HepG2 (cell line): ENCODE data around the gene DNAJC7. TPM values are rescaled to one million over a fixed set of nuclear protein-coding genes. Genes with fewer than 3 reads are reported as not detected.

Source experiments
- AKNA ChIP-seq: sonication (generic); formaldehyde crosslinking; IDR thresholded peaks from 2 replicates; pipeline ENCODE4 v1.4.0; 2020; ENCODE audit warnings: missing genetic modification reagents, borderline replicate concordance
- ATF6 ChIP-seq: sonication (generic); formaldehyde crosslinking; conservative IDR thresholded peaks from 2 replicates; pipeline ENCODE4 v1.4.0; 2020; ENCODE audit warnings: missing genetic modification reagents
- FOXK2 ChIP-seq: fragments of 450-650 bp; IDR thresholded peaks from 2 replicates; pipeline ENCODE4 v1.6.1; 2016
- KDM3A ChIP-seq: IDR thresholded peaks from 2 replicates; pipeline ENCODE4 v1.6.1; 2018; ENCODE audit warnings: low read depth, missing compliant biosample characterization
- KMT2A ChIP-seq: sonication (generic); formaldehyde crosslinking; IDR thresholded peaks from 2 replicates; pipeline ENCODE4 v1.4.0; 2020; ENCODE audit warnings: missing genetic modification reagents
- TMF1 ChIP-seq: sonication (generic); formaldehyde crosslinking; IDR thresholded peaks from 2 replicates; pipeline ENCODE4 v1.8.1; 2022; ENCODE audit warnings: low read depth, missing genetic modification reagents
- TP53 ChIP-seq: sonication (generic); formaldehyde crosslinking; conservative IDR thresholded peaks from 2 replicates; pipeline ENCODE4 v1.4.0; 2020; ENCODE audit warnings: missing genetic modification reagents
- ZBTB3 ChIP-seq: sonication (generic); formaldehyde crosslinking; IDR thresholded peaks from 2 replicates; pipeline ENCODE4 v1.4.0; 2020; ENCODE audit warnings: low read depth, mild to moderate bottlenecking, moderate library complexity, missing genetic modification reagents, borderline replicate concordance
- ZHX1 ChIP-seq: sonication (generic); formaldehyde crosslinking; IDR thresholded peaks from 2 replicates; pipeline ENCODE4 v1.8.1; 2022; ENCODE audit warnings: low read depth, mild to moderate bottlenecking, missing genetic modification reagents
- polyA plus RNA-seq, 8 experiments: library from polyadenylated mRNA; depleted of rRNA in 3 of 8; stranded (reverse) in 7 of 8; unstranded in 1 of 8; fragments of >200 nt; fragmentation: Illumina TruSeq in 4 of 8; extraction: Trizol in 4 of 8; gene quantifications; 2 replicates each; pipeline versions ENCODE4 v1.2.1 to v1.2.3, GENCODE V29; 2011 to 2016; ENCODE audit warnings: low read depth in 4 of 8, missing spikeins in 1 of 8, mixed read lengths in 1 of 8; ENCODE audit not compliant: insufficient read depth in 1 of 8
- total RNA-seq, 5 experiments: library from RNA; depleted of rRNA; stranded (reverse); fragments of >200 nt; fragmentation: Illumina TruSeq; extraction: Trizol; gene quantifications; 2 replicates each; pipeline ENCODE4 v1.2.3, GENCODE V29; 2016; ENCODE audit warnings: low read depth in 1 of 5
- TF ChIP-seq, protein P1 (sequence below): sonication (generic); formaldehyde crosslinking; IDR thresholded peaks from 2 replicates; pipeline ENCODE4 v1.5.0; 2020; ENCODE audit warnings: missing genetic modification reagents
- TF ChIP-seq, protein P2 (sequence below): sonication (generic); formaldehyde crosslinking; IDR thresholded peaks from 2 replicates; pipeline ENCODE4 v1.5.0; 2020; ENCODE audit warnings: mild to moderate bottlenecking, missing genetic modification reagents
- TF ChIP-seq, protein P3 (sequence below): sonication (generic); formaldehyde crosslinking; IDR thresholded peaks from 2 replicates; pipeline ENCODE4 v1.8.0; 2022; ENCODE audit warnings: missing genetic modification reagents, mild to moderate bottlenecking, moderate library complexity, borderline replicate concordance

The DNAJC7 gene
- total and polyA plus RNA-seq, 2 of the 13 experiments (the other 11 are each of a cell fraction or from before 2014, with no cell fraction given) = 47.7 to 132 TPM

DNA sequence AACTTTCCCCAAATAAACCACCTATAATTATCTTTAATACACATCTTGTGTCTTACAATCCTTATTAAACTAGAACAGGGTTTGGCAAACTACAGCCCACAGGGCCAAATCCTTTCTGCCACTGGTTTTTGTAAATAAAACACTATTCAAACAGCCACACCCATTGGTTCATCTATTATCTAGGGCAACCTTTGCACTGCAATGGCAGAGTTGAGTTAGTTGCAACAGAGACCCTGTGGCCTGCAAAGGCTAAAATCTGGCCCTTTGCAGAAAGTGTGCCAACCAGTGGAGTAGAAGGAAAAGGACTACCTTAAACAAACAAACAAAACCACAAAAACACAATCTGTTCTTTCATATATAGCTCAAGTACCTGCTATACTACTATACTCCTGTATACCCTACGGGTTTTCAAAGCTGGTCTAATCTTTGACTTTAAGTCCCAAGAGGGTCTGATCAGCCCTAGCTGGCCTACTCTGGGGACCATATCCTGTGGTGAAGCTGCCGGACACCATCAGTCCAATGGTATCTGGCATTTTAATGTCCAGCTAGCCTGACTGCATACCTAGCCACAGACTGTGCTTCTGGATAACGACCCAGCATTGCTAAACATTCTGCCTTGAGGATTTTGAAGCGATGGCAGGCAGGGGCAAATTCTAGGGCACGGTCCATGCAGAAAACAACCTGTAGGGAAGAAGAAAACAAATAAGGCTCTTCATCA, 27.4 kb downstream of the DNAJC7 start (continued):
- TF ChIP-seq ZHX1 (no peak), TMF1 (CRISPR knock-in tag) (no peak), FOXK2 (no peak), ZBTB3 (no peak), KDM3A (no peak), KMT2A (CRISPR knock-in tag) (no peak), AKNA (CRISPR knock-in tag) (no peak), TP53 (CRISPR knock-in tag) (no peak), ATF6 (no peak)
- TF ChIP-seq, protein P1, sequence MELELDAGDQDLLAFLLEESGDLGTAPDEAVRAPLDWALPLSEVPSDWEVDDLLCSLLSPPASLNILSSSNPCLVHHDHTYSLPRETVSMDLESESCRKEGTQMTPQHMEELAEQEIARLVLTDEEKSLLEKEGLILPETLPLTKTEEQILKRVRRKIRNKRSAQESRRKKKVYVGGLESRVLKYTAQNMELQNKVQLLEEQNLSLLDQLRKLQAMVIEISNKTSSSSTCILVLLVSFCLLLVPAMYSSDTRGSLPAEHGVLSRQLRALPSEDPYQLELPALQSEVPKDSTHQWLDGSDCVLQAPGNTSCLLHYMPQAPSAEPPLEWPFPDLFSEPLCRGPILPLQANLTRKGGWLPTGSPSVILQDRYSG = no peak
- TF ChIP-seq, protein P2, sequence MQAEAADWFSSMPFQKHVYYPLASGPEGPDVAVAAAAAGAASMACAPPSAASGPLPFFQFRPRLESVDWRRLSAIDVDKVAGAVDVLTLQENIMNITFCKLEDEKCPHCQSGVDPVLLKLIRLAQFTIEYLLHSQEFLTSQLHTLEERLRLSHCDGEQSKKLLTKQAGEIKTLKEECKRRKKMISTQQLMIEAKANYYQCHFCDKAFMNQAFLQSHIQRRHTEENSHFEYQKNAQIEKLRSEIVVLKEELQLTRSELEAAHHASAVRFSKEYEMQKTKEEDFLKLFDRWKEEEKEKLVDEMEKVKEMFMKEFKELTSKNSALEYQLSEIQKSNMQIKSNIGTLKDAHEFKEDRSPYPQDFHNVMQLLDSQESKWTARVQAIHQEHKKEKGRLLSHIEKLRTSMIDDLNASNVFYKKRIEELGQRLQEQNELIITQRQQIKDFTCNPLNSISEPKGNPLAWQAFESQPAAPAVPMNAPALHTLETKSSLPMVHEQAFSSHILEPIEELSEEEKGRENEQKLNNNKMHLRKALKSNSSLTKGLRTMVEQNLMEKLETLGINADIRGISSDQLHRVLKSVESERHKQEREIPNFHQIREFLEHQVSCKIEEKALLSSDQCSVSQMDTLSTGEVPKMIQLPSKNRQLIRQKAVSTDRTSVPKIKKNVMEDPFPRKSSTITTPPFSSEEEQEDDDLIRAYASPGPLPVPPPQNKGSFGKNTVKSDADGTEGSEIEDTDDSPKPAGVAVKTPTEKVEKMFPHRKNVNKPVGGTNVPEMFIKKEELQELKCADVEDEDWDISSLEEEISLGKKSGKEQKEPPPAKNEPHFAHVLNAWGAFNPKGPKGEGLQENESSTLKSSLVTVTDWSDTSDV (CRISPR knock-in tag) = no peak
- TF ChIP-seq, protein P3, sequence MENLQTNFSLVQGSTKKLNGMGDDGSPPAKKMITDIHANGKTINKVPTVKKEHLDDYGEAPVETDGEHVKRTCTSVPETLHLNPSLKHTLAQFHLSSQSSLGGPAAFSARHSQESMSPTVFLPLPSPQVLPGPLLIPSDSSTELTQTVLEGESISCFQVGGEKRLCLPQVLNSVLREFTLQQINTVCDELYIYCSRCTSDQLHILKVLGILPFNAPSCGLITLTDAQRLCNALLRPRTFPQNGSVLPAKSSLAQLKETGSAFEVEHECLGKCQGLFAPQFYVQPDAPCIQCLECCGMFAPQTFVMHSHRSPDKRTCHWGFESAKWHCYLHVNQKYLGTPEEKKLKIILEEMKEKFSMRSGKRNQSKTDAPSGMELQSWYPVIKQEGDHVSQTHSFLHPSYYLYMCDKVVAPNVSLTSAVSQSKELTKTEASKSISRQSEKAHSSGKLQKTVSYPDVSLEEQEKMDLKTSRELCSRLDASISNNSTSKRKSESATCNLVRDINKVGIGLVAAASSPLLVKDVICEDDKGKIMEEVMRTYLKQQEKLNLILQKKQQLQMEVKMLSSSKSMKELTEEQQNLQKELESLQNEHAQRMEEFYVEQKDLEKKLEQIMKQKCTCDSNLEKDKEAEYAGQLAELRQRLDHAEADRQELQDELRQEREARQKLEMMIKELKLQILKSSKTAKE (CRISPR knock-in tag) = no peak
